ENCODE data around the gene TBXAS1. TPM values are rescaled to one million over a fixed set of nuclear protein-coding genes. Genes with fewer than 3 reads are reported as not detected.

TBXAS1 gene
- total RNA-seq, 1 donor from 2014 or later = 0.32 TPM

- no peak for DNase-seq (ENCODE audit: low read depth)
Observed at GRCh38 chr7:140061607-140061930, 232.5 kb downstream of the TBXAS1 start.

GRCh38 chr7:140062118-140062527 lies 233.1 kb downstream of the TBXAS1 start:
- DNase-seq (ENCODE audit: low read depth) = no peak

- peak; percentile 83 for DNase-seq (ENCODE audit: low read depth)
Observed at GRCh38 chr7:140062528-140063299, 233.7 kb downstream of the TBXAS1 start, which contains the start of gene PARP12. TSS of gene PARP12 (minus strand) at chr7:140062951. CDS start at chr7:140062847, 104 bp downstream.

- no peak for DNase-seq (ENCODE audit: low read depth)
Observed at GRCh38 chr7:140067052-140067451, 238.0 kb downstream of the TBXAS1 start.

GRCh38 chr7:140068033-140068432 lies 239.0 kb downstream of the TBXAS1 start:
- DNase-seq (ENCODE audit: low read depth) = no peak

GRCh38 chr7:140069298-140069949 lies 240.4 kb downstream of the TBXAS1 start:
- DNase-seq (ENCODE audit: low read depth) = no peak

Other genes starting within 250 kb of the TBXAS1 start
- gene HIPK2, start 51.3 kb upstream of the TBXAS1 start, total RNA-seq = 23.5 and 26.4 TPM in 2 replicates
- gene PARP12, start 233.7 kb downstream of the TBXAS1 start, total RNA-seq = 15.8 and 17.4 TPM in 2 replicates